CD4-positive, CD25-positive, alpha-beta regulatory T cell (primary cell): ENCODE results near the gene HCST. TPM values are rescaled to one million over a fixed set of nuclear protein-coding genes. Genes with fewer than 3 reads are reported as not detected.

Experiments
- polyA plus RNA-seq, 4 donors: library from polyadenylated mRNA; unstranded; fragments of 300-500 nt; fragmentation: Illumina TruSeq; gene quantifications; one replicate each; pipeline ENCODE4 v1.2.3, GENCODE V29; 2021
- total RNA-seq: library from RNA; stranded (reverse); gene quantifications from one replicate; pipeline ENCODE4 v1.2.3, GENCODE V29; 2022

Gene HCST
- total and polyA plus RNA-seq, 5 donors from 2014 or later, result 104 to 863 (median 736) TPM

Other genes starting within 250 kb of the HCST start
- gene UPK1A, start 236.0 kb upstream of the HCST start, total RNA-seq, result not detected
- not detected for gene UPK1A, start 236.0 kb upstream of the HCST start, polyA plus RNA-seq
- 42.0 TPM for gene ZBTB32, start 198.0 kb upstream of the HCST start, total RNA-seq
- gene ZBTB32, start 198.0 kb upstream of the HCST start, polyA plus RNA-seq, result 1 to 10 TPM; 3.1 to 5.3 (median 4.6) TPM
- 73.0 TPM for gene KMT2B, start 184.5 kb upstream of the HCST start, total RNA-seq
- gene KMT2B, start 184.5 kb upstream of the HCST start, polyA plus RNA-seq, result 1 to 10 TPM in 1 of 4 donors, under 1 TPM in 3; 0.45 to 1.1 (median 0.68) TPM
- 80.5 TPM for gene IGFLR1, start 160.1 kb upstream of the HCST start, total RNA-seq
- gene IGFLR1, start 160.1 kb upstream of the HCST start, polyA plus RNA-seq, result 100 to 1,000 TPM; 109 to 151 (median 125) TPM
- gene U2AF1L4, start 157.1 kb upstream of the HCST start, total RNA-seq, result 70.8 TPM
- 10 to 100 TPM; 48.4 to 66.5 (median 58.5) TPM for gene U2AF1L4, start 157.1 kb upstream of the HCST start, polyA plus RNA-seq
- 21.1 TPM for gene PSENEN, start 156.9 kb upstream of the HCST start, total RNA-seq
- gene PSENEN, start 156.9 kb upstream of the HCST start, polyA plus RNA-seq, result 10 to 100 TPM; 66.1 to 99.6 (median 72.9) TPM
- gene LIN37, start 154.0 kb upstream of the HCST start, total RNA-seq, result 11.7 TPM
- gene LIN37, start 154.0 kb upstream of the HCST start, polyA plus RNA-seq, result 10 to 100 TPM in 3 of 4 donors, 1 to 10 TPM in 1; 9.9 to 16.5 (median 11.8) TPM
- gene HSPB6, start 145.5 kb upstream of the HCST start, total RNA-seq, result not detected
- not detected for gene HSPB6, start 145.5 kb upstream of the HCST start, polyA plus RNA-seq
- 39.5 TPM for gene PROSER3, start 144.4 kb upstream of the HCST start, total RNA-seq
- gene PROSER3, start 144.4 kb upstream of the HCST start, polyA plus RNA-seq, result 1 to 10 TPM; 4.3 to 6.4 (median 5.0) TPM
- gene ARHGAP33, start 127.0 kb upstream of the HCST start, total RNA-seq, result 46.7 TPM
- under 1 TPM in 1 of 4 donors, not detected in 3; 0.40 TPM for gene ARHGAP33, start 127.0 kb upstream of the HCST start, polyA plus RNA-seq
- not detected for gene PRODH2, start 89.7 kb upstream of the HCST start, total RNA-seq
- not detected for gene PRODH2, start 89.7 kb upstream of the HCST start, polyA plus RNA-seq
- not detected for gene NPHS1, start 50.0 kb upstream of the HCST start, total RNA-seq
- gene NPHS1, start 50.0 kb upstream of the HCST start, polyA plus RNA-seq, result not detected
- gene KIRREL2, start 45.6 kb upstream of the HCST start, total RNA-seq, result not detected
- not detected for gene KIRREL2, start 45.6 kb upstream of the HCST start, polyA plus RNA-seq
- gene APLP1, start 34.0 kb upstream of the HCST start, total RNA-seq, result not detected
- gene APLP1, start 34.0 kb upstream of the HCST start, polyA plus RNA-seq, result not detected
- gene NFKBID, start 2.0 kb upstream of the HCST start, total RNA-seq, result 120 TPM
- gene NFKBID, start 2.0 kb upstream of the HCST start, polyA plus RNA-seq, result 1 to 10 TPM; 2.7 to 4.2 (median 3.6) TPM
- not detected for gene TYROBP, start 5.8 kb downstream of the HCST start, total RNA-seq
- gene TYROBP, start 5.8 kb downstream of the HCST start, polyA plus RNA-seq, result 1 to 10 TPM in 3 of 4 donors, under 1 TPM in 1; 0.49 to 6.9 (median 2.1) TPM
- 7.7 TPM for gene LRFN3, start 33.8 kb downstream of the HCST start, total RNA-seq
- gene LRFN3, start 33.8 kb downstream of the HCST start, polyA plus RNA-seq, result 1 to 10 TPM in 1 of 4 donors, under 1 TPM in 3; 0.63 to 1.4 (median 0.84) TPM
- 11.8 TPM for gene SDHAF1, start 92.7 kb downstream of the HCST start, total RNA-seq
- 10 to 100 TPM; 44.0 to 71.2 (median 67.4) TPM for gene SDHAF1, start 92.7 kb downstream of the HCST start, polyA plus RNA-seq
- gene SYNE4, start 106.3 kb downstream of the HCST start, total RNA-seq, result 1.5 TPM
- gene SYNE4, start 106.3 kb downstream of the HCST start, polyA plus RNA-seq, result under 1 TPM in 1 of 4 donors, not detected in 3; 0.40 TPM
- gene ALKBH6, start 111.7 kb downstream of the HCST start, total RNA-seq, result 35.8 TPM
- gene ALKBH6, start 111.7 kb downstream of the HCST start, polyA plus RNA-seq, result 10 to 100 TPM; 18.3 to 32.7 (median 24.8) TPM
- 1.4 TPM for gene CLIP3, start 130.3 kb downstream of the HCST start, total RNA-seq
- 1 to 10 TPM in 1 of 4 donors, under 1 TPM in 3; 0.38 to 1.3 (median 0.61) TPM for gene CLIP3, start 130.3 kb downstream of the HCST start, polyA plus RNA-seq
- gene THAP8, start 151.8 kb downstream of the HCST start, total RNA-seq, result 2.9 TPM
- 1 to 10 TPM; 3.5 to 8.2 (median 6.7) TPM for gene THAP8, start 151.8 kb downstream of the HCST start, polyA plus RNA-seq
- gene WDR62, start 152.4 kb downstream of the HCST start, total RNA-seq, result 6.8 TPM
- under 1 TPM in 3 of 4 donors, not detected in 1; 0.21 to 0.46 (median 0.44) TPM for gene WDR62, start 152.4 kb downstream of the HCST start, polyA plus RNA-seq
- gene OVOL3, start 208.6 kb downstream of the HCST start, total RNA-seq, result not detected
- not detected for gene OVOL3, start 208.6 kb downstream of the HCST start, polyA plus RNA-seq
- gene POLR2I, start 212.3 kb downstream of the HCST start, total RNA-seq, result 29.4 TPM
- 100 to 1,000 TPM; 128 to 185 (median 160) TPM for gene POLR2I, start 212.3 kb downstream of the HCST start, polyA plus RNA-seq
- gene TBCB, start 212.9 kb downstream of the HCST start, total RNA-seq, result 129 TPM
- 100 to 1,000 TPM; 235 to 346 (median 289) TPM for gene TBCB, start 212.9 kb downstream of the HCST start, polyA plus RNA-seq
- 262 TPM for gene CAPNS1, start 237.5 kb downstream of the HCST start, total RNA-seq
- gene CAPNS1, start 237.5 kb downstream of the HCST start, polyA plus RNA-seq, result 100 to 1,000 TPM; 105 to 185 (median 140) TPM
- not detected for gene COX7A1, start 249.9 kb downstream of the HCST start, total RNA-seq
- gene COX7A1, start 249.9 kb downstream of the HCST start, polyA plus RNA-seq, result not detected